Testis (tissue), 2 donors: ENCODE measurements around the gene NIPAL1.
"Not testable (repeated sequence)": the region's sequence is repeated elsewhere in the genome, so short reads cannot be mapped to it uniquely, and the experiment has no call there.

Experiments
- CTCF ChIP-seq, 3 experiments: fragments of 450-650 bp in 2 of 3; fragments of 200-600 bp in 1 of 3; sonication (generic) in 1 of 3; IDR thresholded peaks; one replicate each; pipeline ENCODE4 v1.5.1; 2016 to 2019; ENCODE audit warnings: antibody characterized with exemption in 3 of 3, mild to moderate bottlenecking in 2 of 3, moderate library complexity in 1 of 3
- POLR2A ChIP-seq: fragments of 450-650 bp; IDR thresholded peaks from one replicate; pipeline ENCODE4 v1.6.1; 2017; ENCODE audit warnings: antibody characterized with exemption, mild to moderate bottlenecking, moderate library complexity

GRCh38 chr4:47992475-47992874 is 24.1 kb upstream of the NIPAL1 start:
- TF ChIP-seq CTCF (IDR thresholded peaks at IDR 0.05); POLR2A: not testable (repeated sequence)
